HUES48 (cell line): Measurements from ENCODE around the gene NRN1L.

Experiments used
- H3K27ac ChIP-seq: one replicate; pipeline ENCODE4 v1.7.0; 2013; ENCODE audit warnings: low read depth, low read length, inconsistent platforms
- H3K27me3 ChIP-seq: 2 replicates; pipeline ENCODE4 v1.6.1; 2013; ENCODE audit warnings: mild to moderate bottlenecking, low read length; ENCODE audit not compliant: control insufficient read depth, insufficient read depth
- H3K36me3 ChIP-seq: 2 replicates; pipeline ENCODE4 v1.6.1; 2013; ENCODE audit warnings: low read length; ENCODE audit not compliant: control insufficient read depth, insufficient read depth
- H3K4me1 ChIP-seq: 2 replicates; pipeline ENCODE4 v1.6.1; 2013; ENCODE audit warnings: mild to moderate bottlenecking, low read length; ENCODE audit not compliant: control insufficient read depth, insufficient read depth
- H3K4me3 ChIP-seq: 2 replicates; pipeline ENCODE4 v1.5.1; 2013; ENCODE audit warnings: mild to moderate bottlenecking, low read depth, low read length
- H3K9ac ChIP-seq: 2 replicates; pipeline ENCODE4 v1.6.1; 2013; ENCODE audit warnings: mild to moderate bottlenecking, low read depth, low read length, moderate library complexity
- H3K9me3 ChIP-seq: 2 replicates; pipeline ENCODE4 v1.6.1; 2013; ENCODE audit warnings: low read length; ENCODE audit not compliant: control insufficient read depth, insufficient read depth

Gene NRN1L

DNA sequence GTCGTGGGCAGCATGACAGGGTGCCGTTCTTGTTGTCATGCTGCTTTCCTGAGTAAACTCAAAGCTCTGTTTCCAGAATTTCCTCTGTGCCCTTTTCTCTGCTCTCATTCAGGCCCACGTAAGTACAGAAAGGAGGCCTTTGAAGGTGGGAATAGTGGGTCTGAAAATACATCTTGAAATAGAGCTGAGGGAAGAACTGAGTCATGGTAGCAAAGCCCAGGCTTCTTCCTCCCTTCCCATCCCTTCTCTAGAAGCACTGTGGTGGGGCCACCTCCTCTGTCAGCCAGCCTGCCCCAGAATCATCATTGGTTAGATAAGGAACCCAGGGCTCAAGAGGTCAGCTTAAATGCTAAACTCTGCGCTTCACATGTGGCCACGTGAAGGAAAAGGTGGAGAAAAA lies 37.5 kb downstream of the NRN1L start:
- no peaks in the 10 kb centered on the region for H3K27me3 ChIP-seq
- H3K36me3 ChIP-seq, result peaks cover 12% of the 10 kb centered on the region; the same call in 1 of the 2 replicates
- no peak overlapping the region for H3K27ac ChIP-seq
- H3K9ac ChIP-seq, result no peak overlapping the region
- no peaks in the 10 kb centered on the region for H3K9me3 ChIP-seq
- no peaks in the 10 kb centered on the region; the same call in 1 of the 2 replicates for H3K4me1 ChIP-seq
- H3K4me3 ChIP-seq, result no peak overlapping the region

DNA sequence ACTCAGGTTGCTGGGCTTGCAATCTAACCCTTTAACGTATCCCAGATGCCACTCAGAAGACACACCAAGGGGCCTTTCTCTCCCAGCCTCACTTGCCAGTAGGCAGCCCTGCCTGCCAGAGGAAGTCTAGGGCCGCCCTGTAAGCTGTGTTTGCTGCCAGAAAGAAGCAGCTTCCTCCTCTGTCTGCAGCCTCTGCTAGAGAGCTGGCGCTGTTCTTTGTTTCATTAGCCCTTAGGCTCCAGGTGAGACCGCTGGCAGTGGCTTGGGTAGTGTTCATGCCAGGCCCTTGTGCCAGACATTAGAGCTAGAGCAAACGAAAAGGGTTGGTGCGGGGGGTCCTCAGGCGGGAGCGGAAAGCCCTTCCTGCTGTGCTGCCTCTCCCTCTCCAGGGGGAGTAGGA lies 38.1 kb downstream of the NRN1L start:
- Histone ChIP-seq H3K4me1 (no peaks in the 10 kb centered on the region; the same call in 1 of the 2 replicates), H3K4me3 (no peak overlapping the region), H3K27ac (no peak overlapping the region), H3K36me3 (peaks cover 15% of the 10 kb centered on the region), H3K9me3 (no peaks in the 10 kb centered on the region), H3K27me3 (no peaks in the 10 kb centered on the region), H3K9ac (no peak overlapping the region)

DNA sequence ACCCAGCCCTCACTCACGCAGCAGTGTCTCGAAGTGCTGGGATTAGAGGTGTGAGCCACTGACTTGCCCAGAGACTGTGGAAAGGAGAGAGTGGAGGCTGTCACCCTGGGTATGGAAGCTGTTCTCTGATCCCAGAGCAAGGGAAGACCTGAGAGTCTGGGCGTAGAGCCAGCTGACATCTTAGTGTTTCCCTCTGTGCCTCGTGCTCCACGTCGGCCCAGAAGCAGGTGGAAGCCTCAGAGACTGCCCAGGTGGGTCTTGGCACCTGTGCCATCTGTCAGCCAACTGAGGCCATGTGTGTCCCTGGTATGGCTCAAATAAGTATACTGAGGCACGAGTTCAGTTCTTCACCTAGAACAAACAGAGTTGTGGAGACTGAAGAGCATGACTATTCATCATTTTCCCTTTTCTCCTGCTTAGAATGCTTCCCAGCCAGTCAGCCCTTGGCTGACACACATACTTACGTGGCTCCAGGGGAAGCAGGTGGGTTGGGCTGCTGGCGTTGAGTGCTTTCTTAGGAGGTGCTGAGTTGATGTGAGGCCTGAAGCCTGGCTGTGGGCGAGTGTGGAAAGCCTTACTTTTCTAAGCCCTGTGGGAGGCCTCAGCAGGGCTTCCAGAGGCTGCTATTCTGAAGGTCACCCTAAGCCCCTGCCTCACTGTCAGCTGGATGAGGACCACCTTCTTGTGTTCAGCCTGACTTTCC lies 38.9 kb downstream of the NRN1L start:
- Histone ChIP-seq H3K4me3 (no peak overlapping the region), H3K27ac (no peak overlapping the region)

DNA sequence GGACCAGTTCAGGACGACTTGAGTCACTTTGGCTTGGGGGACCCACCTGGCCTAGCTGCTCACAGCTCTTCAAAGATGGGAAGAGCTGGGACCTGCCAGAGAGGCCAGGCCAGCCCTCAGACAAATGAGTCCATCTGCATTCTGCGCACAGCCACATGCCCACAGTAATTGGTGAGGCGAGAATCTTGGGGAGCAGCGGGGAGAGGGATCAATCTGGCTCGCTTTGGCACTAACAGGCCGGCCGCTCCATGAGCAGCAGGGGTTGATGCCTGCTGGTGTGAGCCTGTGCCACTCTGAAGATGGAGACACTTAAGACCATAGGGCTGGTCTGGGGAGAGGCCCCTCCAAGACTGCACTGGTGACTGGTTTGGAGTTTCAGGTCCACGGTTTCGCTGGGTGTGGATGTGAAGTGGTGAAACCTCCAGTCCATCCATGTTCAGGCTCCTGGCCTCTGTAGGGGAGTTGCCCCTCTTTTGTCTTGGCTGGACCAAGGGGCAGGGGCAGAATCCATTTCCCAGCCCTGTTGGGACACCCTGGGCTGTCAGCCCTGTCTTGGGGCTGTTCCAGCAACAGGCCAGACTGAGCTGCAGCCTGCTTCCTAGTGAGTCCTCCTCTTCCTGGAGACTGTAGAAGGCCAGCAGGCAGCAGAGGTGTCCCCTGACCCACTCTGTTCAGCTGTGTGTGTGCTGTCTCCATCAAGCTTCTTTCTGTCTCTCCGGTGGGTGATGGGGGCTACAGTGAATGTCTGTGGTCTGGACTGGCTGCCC lies 39.6 kb downstream of the NRN1L start:
- no peak overlapping the region for H3K9ac ChIP-seq
- no peaks in the 10 kb centered on the region for H3K9me3 ChIP-seq
- no peak overlapping the region for H3K4me3 ChIP-seq
- no peaks in the 10 kb centered on the region; the same call in 1 of the 2 replicates for H3K4me1 ChIP-seq
- no peaks in the 10 kb centered on the region for H3K27me3 ChIP-seq
- H3K27ac ChIP-seq, result no peak overlapping the region
- H3K36me3 ChIP-seq, result peaks cover 24% of the 10 kb centered on the region

More for the DNA sequence above, 38.9 kb downstream of the NRN1L start:
- peaks cover 16% of the 10 kb centered on the region for H3K36me3 ChIP-seq
- no peak overlapping the region for H3K9ac ChIP-seq
- no peaks in the 10 kb centered on the region for H3K9me3 ChIP-seq
- H3K27me3 ChIP-seq, result no peaks in the 10 kb centered on the region
- no peaks in the 10 kb centered on the region; the same call in 1 of the 2 replicates for H3K4me1 ChIP-seq

DNA sequence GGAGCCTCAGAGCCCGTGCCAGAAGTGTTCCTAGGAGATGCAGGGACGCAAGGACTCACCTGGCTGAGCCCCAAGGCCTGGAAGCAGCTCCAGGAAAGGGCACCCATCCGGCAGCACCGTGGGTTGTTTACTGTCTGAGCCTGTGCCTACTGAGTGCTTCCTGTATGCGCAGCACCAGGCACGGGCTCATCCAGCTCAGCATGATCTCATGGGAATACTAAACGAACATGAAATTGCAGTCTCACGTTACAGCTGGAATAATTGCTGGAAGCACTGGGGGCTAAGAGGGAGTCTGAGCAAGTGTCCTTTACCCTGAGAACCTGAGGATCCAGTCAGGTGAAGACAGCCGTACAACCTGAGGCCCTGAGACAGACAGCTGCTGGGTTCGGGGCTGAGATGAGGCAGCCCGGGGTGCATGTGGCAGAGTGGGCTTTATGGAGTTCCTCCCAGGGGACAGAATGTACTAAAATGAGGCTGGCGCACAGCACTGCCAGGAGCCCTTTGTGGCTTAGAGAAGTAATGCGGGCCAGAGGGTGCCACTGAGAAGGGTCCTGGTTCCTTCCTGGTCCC lies 41.6 kb downstream of the NRN1L start:
- Histone ChIP-seq H3K27ac (no peak overlapping the region), H3K9ac (no peak overlapping the region), H3K27me3 (no peaks in the 10 kb centered on the region), H3K36me3 (peaks cover 28% of the 10 kb centered on the region), H3K4me3 (no peak overlapping the region), H3K4me1 (no peaks in the 10 kb centered on the region; the same call in 1 of the 2 replicates), H3K9me3 (no peaks in the 10 kb centered on the region)

DNA sequence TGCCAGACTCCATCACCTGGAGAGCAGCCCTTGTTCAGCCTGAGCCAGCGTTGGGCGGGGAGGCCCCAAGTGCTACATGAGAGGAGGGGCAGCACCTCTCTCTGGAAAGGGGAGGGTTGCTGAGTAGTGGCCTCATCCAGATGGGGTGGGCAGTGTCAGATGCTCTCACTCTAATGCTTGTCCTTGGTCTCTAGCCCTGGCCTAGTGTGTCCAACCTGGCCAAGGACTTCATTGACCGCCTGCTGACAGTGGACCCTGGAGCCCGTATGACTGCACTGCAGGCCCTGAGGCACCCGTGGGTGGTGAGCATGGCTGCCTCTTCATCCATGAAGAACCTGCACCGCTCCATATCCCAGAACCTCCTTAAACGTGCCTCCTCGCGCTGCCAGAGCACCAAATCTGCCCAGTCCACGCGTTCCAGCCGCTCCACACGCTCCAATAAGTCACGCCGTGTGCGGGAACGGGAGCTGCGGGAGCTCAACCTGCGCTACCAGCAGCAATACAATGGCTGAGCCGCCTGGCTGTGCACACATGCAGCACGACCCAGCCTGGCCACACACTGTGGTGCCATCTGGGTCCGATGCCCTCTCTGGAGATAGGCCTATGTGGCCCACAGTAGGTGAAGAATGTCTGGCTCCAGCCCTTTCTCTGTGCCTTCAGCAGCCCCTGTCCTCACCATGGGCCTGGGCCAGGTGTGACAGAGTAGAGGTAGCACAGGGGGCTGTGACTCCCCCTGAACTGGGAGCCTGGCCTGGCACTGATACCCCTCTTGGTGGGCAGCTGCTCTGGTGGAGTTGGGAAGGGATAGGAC lies 42.7 kb downstream of the NRN1L start:
- Histone ChIP-seq H3K4me3 (no peak overlapping the region), H3K27ac (no peak overlapping the region), H3K27me3 (no peaks in the 10 kb centered on the region), H3K9me3 (no peaks in the 10 kb centered on the region), H3K36me3 (peaks cover 28% of the 10 kb centered on the region), H3K9ac (no peak overlapping the region), H3K4me1 (no peaks in the 10 kb centered on the region; the same call in 1 of the 2 replicates)

DNA sequence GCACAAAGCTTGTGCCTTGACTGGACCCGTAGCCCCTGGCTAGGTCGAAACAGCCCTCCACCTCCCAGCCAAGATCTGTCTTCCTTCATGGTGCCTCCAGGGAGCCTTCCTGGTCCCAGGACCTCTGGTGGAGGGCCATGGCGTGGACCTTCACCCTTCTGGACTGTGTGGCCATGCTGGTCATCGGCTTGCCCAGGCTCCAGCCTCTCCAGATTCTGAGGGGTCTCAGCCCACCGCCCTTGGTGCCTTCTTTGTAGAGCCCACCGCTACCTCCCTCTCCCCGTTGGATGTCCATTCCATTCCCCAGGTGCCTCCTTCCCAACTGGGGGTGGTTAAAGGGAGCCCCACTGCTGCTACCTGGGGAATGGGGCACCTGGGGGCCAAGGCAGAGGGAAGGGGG lies 43.5 kb downstream of the NRN1L start:
- no peak overlapping the region for H3K27ac ChIP-seq
- no peaks in the 10 kb centered on the region for H3K9me3 ChIP-seq
- H3K36me3 ChIP-seq, result peaks cover 28% of the 10 kb centered on the region
- H3K27me3 ChIP-seq, result no peaks in the 10 kb centered on the region
- no peaks in the 10 kb centered on the region; the same call in 1 of the 2 replicates for H3K4me1 ChIP-seq
- no peak overlapping the region for H3K9ac ChIP-seq
- H3K4me3 ChIP-seq, result no peak overlapping the region

DNA sequence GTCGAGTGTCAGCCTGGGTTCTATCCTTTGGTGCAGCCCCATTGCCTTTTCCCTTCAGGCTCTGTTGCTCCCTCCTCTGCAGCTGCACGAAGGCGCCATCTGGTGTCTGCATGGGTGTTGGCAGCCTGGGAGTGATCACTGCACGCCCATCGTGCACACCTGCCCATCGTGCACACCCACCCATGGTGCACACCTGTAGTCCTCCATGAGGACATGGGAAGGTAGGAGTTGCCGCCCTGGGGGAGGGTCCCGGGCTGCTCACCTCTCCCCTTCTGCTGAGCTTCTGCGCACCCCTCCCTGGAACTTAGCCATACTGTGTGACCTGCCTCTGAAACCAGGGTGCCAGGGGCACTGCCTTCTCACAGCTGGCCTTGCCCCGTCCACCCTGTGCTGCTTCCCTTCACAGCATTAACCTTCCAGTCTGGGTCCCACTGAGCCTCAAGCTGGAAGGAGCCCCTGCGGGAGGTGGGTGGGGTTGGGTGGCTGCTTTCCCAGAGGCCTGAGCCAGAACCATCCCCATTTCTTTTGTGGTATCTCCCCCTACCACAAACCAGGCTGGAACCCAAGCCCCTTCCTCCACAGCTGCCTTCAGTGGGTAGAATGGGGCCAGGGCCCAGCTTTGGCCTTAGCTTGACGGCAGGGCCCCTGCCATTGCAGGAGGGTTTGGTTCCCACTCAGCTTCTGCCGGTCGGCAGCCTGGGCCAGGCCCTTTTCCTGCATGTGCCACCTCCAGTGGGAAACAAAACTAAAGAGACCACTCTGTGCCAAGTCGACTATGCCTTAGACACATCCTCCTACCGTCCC lies 44.1 kb downstream of the NRN1L start:
- H3K9me3 ChIP-seq, result no peaks in the 10 kb centered on the region
- peaks cover 23% of the 10 kb centered on the region for H3K36me3 ChIP-seq
- H3K4me3 ChIP-seq, result no peak overlapping the region
- no peak overlapping the region for H3K27ac ChIP-seq
- H3K4me1 ChIP-seq, result no peaks in the 10 kb centered on the region; the same call in 1 of the 2 replicates
- H3K27me3 ChIP-seq, result no peaks in the 10 kb centered on the region
- H3K9ac ChIP-seq, result no peak overlapping the region

DNA sequence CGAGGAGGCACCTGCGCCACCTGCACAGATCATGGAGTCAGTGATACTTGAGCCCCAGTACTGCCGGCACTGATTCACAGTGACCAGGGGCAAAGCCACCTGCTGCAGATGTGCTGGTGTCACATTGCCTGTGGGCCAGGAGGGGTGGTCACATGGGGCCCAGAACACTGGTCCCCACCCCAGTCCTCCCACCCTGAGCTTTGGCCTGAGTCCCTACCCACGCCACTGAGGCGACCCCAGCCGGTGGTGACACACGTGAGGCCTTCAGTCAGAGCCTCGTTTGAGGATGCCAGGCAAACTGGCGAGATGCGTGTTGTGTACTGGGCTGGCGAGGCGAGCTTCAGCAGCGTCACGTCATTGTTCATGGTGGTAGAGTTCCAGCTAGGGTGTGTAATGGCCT lies 45.5 kb downstream of the NRN1L start:
- peaks cover 23% of the 10 kb centered on the region for H3K36me3 ChIP-seq
- no peaks in the 10 kb centered on the region for H3K9me3 ChIP-seq
- H3K9ac ChIP-seq, result no peak overlapping the region
- no peak overlapping the region for H3K27ac ChIP-seq
- no peak overlapping the region for H3K4me3 ChIP-seq
- peaks cover 4% of the 10 kb centered on the region; the same call in 1 of the 2 replicates for H3K4me1 ChIP-seq
- no peaks in the 10 kb centered on the region for H3K27me3 ChIP-seq

DNA sequence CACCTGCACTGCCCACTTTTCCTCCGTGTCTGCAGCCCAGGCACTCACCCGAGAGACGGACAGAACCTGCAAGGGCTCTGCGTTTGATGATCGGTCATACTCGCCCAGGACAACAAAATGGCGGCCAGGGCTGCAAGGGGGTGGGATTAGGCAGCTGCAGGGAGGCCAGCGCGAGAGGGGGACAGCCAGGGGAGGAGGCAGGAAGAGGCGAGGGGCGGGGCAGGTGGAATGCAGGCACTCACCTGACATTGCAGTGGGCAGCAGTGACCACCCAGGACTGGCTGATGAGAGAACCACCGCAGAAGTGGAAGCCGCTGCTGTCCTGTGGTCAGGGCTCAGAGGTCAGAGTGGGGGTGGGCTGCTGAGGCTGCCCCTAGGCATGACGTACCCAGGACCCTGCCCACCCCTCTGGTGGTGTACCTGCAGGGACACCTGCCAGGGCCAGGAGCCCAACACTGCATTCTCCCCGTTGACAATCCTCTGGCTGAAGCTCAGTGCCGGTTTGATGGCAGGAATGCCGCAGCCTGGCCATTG lies 46.1 kb downstream of the NRN1L start:
- H3K9ac ChIP-seq, result no peak overlapping the region
- no peak overlapping the region for H3K27ac ChIP-seq
- peaks cover 23% of the 10 kb centered on the region for H3K36me3 ChIP-seq
- no peaks in the 10 kb centered on the region for H3K27me3 ChIP-seq
- H3K9me3 ChIP-seq, result no peaks in the 10 kb centered on the region
- peaks cover 4% of the 10 kb centered on the region; the same call in 1 of the 2 replicates for H3K4me1 ChIP-seq
- H3K4me3 ChIP-seq, result no peak overlapping the region
